ENCODE data around the gene REST. TPM values are rescaled to one million over a fixed set of nuclear protein-coding genes. Genes with fewer than 3 reads are reported as not detected.

REST gene
- total RNA-seq, 3 donors from 2014 or later (not counting 1 experiment from before 2014, with no cell fraction given) = 52.1 to 71.3 (median 67.6) TPM

GRCh38 chr4:56976837-56977320 lies 69.2 kb downstream of the REST start:
- Histone ChIP-seq H3K9me3 (ENCODE audit: control insufficient read depth, insufficient read depth, low read length) (no peaks in the 10 kb centered on the region), H3K27me3 (ENCODE audit: control insufficient read depth, insufficient read depth, low read length) (no peaks in the 10 kb centered on the region), H3K27ac (ENCODE audit: low read length) (peak overlapping the region; percentile 74), H3K4me3 (ENCODE audit: low read length) (peak overlapping the region; percentile 99), H3K36me3 (ENCODE audit: control insufficient read depth, insufficient read depth, low read length) (peaks cover 24% of the 10 kb centered on the region), H3K4me1 (ENCODE audit: control insufficient read depth, insufficient read depth, low read length) (peaks cover 44% of the 10 kb centered on the region)
- Mint-ChIP-seq H3K36me3 (peaks cover 23% of the 10 kb centered on the region), H3K9me3 (peaks cover 0 to 4% of the 10 kb centered on the region in 2 donors), H3K27me3 (ENCODE audit: low read depth in 2 of 2) (no peaks in the 10 kb centered on the region), H3K27ac (peak overlapping the region; percentile 98 to 100), H3K4me1 (peaks cover 57 to 61% of the 10 kb centered on the region in 2 donors), H3K4me3 (peak overlapping the region; percentile 100)
- intact Hi-C loops (cut with micrococcal nuclease) = loop anchor here (1.0 to 5.0 kb wide), 3 partner anchors 105 to 590 kb away; partner anchors contain the start of genes AASDH and IGFBP7
- peak; percentile 51 to 73 for DNase-seq
- WGBS (ENCODE audit: insufficient coverage) = under 1% methylated on average over 46 of the region's 46 CpGs
- TF ChIP-seq, protein P1, sequence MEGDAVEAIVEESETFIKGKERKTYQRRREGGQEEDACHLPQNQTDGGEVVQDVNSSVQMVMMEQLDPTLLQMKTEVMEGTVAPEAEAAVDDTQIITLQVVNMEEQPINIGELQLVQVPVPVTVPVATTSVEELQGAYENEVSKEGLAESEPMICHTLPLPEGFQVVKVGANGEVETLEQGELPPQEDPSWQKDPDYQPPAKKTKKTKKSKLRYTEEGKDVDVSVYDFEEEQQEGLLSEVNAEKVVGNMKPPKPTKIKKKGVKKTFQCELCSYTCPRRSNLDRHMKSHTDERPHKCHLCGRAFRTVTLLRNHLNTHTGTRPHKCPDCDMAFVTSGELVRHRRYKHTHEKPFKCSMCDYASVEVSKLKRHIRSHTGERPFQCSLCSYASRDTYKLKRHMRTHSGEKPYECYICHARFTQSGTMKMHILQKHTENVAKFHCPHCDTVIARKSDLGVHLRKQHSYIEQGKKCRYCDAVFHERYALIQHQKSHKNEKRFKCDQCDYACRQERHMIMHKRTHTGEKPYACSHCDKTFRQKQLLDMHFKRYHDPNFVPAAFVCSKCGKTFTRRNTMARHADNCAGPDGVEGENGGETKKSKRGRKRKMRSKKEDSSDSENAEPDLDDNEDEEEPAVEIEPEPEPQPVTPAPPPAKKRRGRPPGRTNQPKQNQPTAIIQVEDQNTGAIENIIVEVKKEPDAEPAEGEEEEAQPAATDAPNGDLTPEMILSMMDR (IDR thresholded peaks at IDR 0.05) = no peak
- ATAC-seq = peak; percentile 10 to 29 (median 22)

DNA sequence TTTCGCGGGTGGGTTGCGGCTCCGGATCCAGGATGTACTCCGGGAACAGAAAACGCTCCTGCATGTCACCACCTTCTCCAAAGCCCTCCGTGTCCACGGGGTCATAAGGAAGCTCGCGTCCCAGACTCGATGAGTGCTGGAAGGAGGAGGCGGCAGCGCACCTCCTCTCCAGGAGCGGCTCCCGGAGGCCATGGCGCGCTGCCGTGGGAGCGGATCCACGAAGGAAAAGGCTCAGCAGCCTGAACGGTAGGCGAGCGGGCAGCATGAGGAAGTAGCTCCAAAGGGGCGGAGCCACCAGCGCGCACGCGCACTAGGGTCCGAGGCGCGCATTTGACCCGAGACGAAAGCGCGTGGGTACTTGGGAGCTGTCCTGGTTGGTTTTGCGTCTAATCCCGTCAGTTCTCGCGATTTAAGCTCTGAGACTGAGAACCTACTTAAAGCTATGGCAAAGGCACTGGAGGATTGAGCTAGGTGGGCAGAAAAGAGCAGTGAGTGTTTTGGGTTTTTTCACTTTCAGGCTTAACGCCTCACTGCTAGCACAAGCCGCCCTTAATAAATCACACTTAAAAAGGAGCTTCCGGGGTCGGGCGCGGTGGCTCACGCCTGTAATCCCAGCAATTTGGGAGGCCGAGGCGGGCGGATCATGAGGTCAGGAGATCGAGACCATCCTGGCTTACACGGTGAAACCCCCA lies 69.8 kb downstream of the REST start, which contains the start of gene NOA1:
TSS of gene NOA1 (minus strand) at position 286 of the 692 bp plus-strand sequence. CDS start at position 265, 21 bp downstream.
- Mint-ChIP-seq H3K27me3 (ENCODE audit: low read depth in 2 of 2) (no peaks in the 10 kb centered on the region), H3K9me3 (peaks cover 0 to 4% of the 10 kb centered on the region in 2 donors), H3K4me3 (peak within 1 kb of the TSS; percentile 100), H3K27ac (peak within 1 kb of the TSS; percentile 98 to 100), H3K36me3 (peaks cover 17% of the 10 kb centered on the region), H3K4me1 (peaks cover 57 to 61% of the 10 kb centered on the region in 2 donors)
- H3K4me3 ChIP-seq (ENCODE audit: low read length) = peak within 1 kb of the TSS; percentile 99
- no peaks in the 10 kb centered on the region for H3K9me3 ChIP-seq (ENCODE audit: control insufficient read depth, insufficient read depth, low read length)
- ATAC-seq (peak; percentile 79 to 88 (median 85)), DNase-seq (peak; percentile 99)
- TF ChIP-seq, protein P1 (IDR thresholded peaks at IDR 0.05) = no peak
- peaks cover 19% of the 10 kb centered on the region for H3K36me3 ChIP-seq (ENCODE audit: control insufficient read depth, insufficient read depth, low read length)
- peak within 1 kb of the TSS; percentile 74 for H3K27ac ChIP-seq (ENCODE audit: low read length)
- H3K27me3 ChIP-seq (ENCODE audit: control insufficient read depth, insufficient read depth, low read length) = no peaks in the 10 kb centered on the region
- peaks cover 48% of the 10 kb centered on the region for H3K4me1 ChIP-seq (ENCODE audit: control insufficient read depth, insufficient read depth, low read length)
- intact Hi-C loops (cut with micrococcal nuclease) = loop anchor here (1.0 to 5.0 kb wide), 3 partner anchors 105 to 590 kb away; partner anchors contain the start of genes AASDH and IGFBP7
- WGBS (ENCODE audit: insufficient coverage) = under 1% methylated on average over 51 of the region's 51 CpGs

DNA sequence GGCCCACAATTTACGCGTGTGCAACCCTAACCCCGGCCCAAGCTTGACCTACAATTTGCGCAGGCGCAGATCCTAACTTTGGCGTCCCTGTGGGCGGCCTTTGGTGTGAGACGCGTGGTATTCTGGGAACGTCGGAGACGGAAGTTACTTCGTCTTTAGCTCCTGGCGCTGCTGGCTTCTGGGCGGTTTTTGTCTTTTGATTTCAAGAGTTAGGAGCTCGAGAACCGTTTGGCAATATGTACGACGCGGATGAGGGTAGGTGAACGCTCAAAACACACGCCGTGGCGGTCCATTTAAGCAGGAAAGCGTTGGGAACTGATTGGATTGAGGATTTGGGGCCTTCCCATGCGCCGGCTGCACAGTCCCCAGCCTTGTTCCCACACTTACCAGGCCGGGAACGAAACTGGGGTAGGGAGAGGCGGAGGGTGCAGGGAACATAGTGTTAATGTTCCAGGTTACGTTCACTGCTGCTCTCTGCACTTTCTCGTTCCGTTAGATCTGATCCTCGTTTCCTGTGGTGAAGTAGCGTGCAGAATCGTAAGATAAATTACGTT lies 71.1 kb downstream of the REST start, which contains the start of gene POLR2B:
TSS of gene POLR2B (plus strand) at position 147 of the 554 bp plus-strand sequence. CDS start at position 237, 90 bp downstream.
- DNase-seq = peak; percentile 78 to 92
- peak within 1 kb of the TSS; percentile 98 to 100 for H3K27ac Mint-ChIP-seq
- Histone ChIP-seq H3K4me3 (ENCODE audit: low read length) (peak within 1 kb of the TSS; percentile 99), H3K4me1 (ENCODE audit: control insufficient read depth, insufficient read depth, low read length) (peaks cover 48% of the 10 kb centered on the region), H3K27ac (ENCODE audit: low read length) (peak within 1 kb of the TSS; percentile 74), H3K9me3 (ENCODE audit: control insufficient read depth, insufficient read depth, low read length) (no peaks in the 10 kb centered on the region), H3K36me3 (ENCODE audit: control insufficient read depth, insufficient read depth, low read length) (peaks cover 6% of the 10 kb centered on the region), H3K27me3 (ENCODE audit: control insufficient read depth, insufficient read depth, low read length) (no peaks in the 10 kb centered on the region)
- no peaks in the 10 kb centered on the region for H3K9me3 Mint-ChIP-seq
- peaks cover 60 to 65% of the 10 kb centered on the region in 2 donors for H3K4me1 Mint-ChIP-seq
- H3K36me3 Mint-ChIP-seq = peaks cover 3% of the 10 kb centered on the region
- ATAC-seq = peak; percentile 32 to 59 (median 53)
- H3K27me3 Mint-ChIP-seq (ENCODE audit: low read depth in 2 of 2) = no peaks in the 10 kb centered on the region
- H3K4me3 Mint-ChIP-seq = peak within 1 kb of the TSS; percentile 100
- intact Hi-C loops (cut with micrococcal nuclease) = loop anchor here (1.0 to 5.0 kb wide), 3 partner anchors 70 to 133 kb away; partner anchors contain the start of gene IGFBP7
- TF ChIP-seq, protein P1 (IDR thresholded peaks at IDR 0.05) = no peak
- under 1% methylated on average over 37 of the region's 37 CpGs for WGBS (ENCODE audit: insufficient coverage)
